HG03439 (cell line): ENCODE data around the gene MAPKAP1.

ENCODE experiments used
- ATAC-seq: cut with Tn5 transposase; IDR thresholded peaks from one replicate; pipeline ENCODE4 v1.9.1; 2021; ENCODE audit warnings: mild to moderate bottlenecking, moderate library complexity; ENCODE audit not compliant: unreplicated experiment

Gene MAPKAP1

DNA sequence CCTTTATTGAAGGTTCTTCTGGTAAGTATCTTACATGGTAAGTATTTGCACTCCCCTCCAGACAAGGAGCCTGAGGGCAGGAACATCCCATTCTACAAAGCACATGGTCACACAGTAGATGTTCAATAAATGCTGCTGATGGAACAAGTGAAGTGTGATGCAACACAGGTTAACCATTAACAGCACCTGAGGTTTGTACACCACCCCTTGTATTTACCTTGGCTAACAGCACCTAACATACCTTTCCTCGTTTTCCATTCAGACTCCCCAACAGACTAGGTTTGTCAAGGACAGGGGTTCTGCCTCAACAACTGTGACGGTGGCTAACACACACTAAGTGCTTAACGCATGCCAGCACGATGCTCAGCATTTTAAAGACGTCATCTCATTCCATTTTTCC is 213.6 kb downstream of the MAPKAP1 start:
- no peak for ATAC-seq

- ATAC-seq = no peak
These were observed 214.3 kb downstream of the MAPKAP1 start for GRCh38 chr9:125492719-125493118.

GRCh38 chr9:125487842-125488241 is 219.2 kb downstream of the MAPKAP1 start:
- no peak for ATAC-seq

DNA sequence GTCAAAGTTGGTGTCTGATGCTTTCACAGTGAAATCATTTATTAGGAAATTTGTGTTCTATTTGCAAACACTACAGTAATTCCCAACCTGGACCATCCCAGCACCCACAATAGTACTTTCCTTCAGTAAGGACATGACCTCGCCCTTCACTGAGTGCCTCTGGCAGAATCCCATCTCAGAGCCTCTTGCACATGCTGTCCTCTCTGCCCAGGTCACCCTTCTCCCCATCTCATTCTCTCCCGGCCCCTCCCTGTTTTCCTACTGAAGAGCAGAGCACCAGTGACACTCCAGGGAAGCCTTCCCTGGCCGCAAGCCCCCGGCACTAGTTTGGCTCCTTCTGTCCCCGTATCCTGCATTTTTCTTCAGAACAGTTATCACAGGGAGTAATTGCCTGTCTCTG is 220.4 kb downstream of the MAPKAP1 start:
- ATAC-seq = no peak

- ATAC-seq = no peak
These were observed 220.9 kb downstream of the MAPKAP1 start for GRCh38 chr9:125486152-125486508.

DNA sequence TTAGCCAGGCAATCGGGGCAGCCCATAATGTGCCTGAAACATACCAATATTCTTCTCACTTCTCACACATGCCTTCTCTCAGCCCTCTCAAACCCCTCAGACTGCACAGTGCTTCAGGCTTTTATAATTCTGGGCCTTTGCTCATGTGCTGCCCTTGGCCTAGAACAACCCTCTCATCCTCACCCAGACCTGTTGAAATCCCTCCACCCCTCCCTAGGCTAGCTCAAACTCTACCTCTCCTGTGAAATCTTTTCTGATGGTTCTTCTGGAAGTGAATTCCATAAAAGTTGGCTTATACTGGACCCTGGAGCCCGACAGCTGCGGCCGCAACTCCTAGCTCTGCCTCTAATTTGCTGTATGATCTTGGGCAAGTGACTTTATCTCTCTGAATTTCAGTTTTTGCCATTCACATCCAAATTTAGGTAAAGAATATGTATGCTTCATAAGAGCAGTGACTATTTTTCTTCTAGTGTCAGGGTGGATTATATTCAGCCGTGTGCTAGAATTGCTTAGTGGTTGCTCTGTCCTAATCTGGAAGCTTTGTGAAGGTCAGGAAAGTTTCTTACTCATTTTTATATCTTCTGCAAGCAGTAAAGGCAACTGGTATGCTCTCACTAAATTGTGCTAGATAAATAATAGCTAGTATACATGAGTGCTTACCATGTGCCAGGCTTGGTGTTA is 221.4 kb downstream of the MAPKAP1 start:
- ATAC-seq = no peak

- ATAC-seq = no peak
These were observed 222.4 kb downstream of the MAPKAP1 start for GRCh38 chr9:125484350-125485282.

DNA sequence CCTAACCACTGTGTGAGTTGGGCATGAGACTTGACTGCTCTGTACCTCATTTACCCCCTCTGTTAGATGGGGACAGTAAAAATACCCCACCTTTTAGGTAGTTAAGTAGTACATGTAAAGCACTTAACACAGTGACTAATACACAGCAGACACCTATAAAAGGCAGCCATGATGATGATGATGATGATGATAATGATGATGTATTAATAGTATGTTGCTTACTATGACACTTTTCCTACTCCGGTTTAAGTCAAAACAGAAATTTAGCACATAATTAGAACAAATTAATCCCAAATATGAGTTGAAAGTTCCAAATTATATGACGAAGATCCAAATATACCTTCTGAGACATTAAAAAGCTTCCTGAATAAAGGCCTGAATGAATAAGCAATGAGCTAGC is 223.3 kb downstream of the MAPKAP1 start:
- ATAC-seq = no peak

GRCh38 chr9:125479846-125480615 is 227.0 kb downstream of the MAPKAP1 start:
- ATAC-seq = no peak

DNA sequence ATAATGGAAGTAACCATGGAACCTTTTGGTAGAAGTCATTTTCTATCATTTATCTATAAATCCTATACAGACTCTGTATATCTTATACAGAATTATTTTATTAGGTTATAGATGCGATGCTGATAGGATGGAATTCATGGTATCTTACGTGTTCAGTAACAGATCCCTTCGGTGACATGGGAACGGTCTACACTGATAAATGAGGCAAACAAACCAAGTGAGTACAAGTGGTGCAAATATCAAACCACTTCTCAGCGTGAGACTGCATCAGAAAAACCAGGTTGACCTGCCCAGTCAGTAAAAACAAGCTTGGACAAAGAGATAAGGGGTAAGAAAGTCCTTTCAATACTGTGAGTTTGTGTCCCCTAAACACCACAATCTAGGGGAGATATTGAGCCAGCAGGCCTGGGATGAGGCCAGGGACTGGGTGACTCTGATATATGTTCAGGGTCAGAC is 229.9 kb downstream of the MAPKAP1 start:
- ATAC-seq = no peak

DNA sequence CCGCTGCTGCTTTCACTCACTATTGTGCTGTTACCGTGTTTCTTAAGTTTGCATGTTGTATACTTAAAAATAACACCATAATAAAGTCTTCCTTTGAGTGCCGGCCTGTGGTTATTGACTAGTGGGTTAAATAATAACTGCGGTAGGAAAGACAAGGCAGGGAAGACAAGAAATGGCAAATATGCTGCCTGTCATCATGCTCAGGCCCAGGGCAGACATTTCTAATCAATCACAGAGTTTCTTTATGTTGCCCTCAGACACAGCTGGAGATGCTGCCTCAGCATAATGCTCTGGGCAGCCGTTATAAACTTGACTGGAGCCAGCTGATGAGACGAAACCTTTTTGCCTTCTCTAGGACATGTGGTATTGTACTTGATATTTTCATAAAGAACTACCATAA is 230.4 kb downstream of the MAPKAP1 start:
- no peak for ATAC-seq

DNA sequence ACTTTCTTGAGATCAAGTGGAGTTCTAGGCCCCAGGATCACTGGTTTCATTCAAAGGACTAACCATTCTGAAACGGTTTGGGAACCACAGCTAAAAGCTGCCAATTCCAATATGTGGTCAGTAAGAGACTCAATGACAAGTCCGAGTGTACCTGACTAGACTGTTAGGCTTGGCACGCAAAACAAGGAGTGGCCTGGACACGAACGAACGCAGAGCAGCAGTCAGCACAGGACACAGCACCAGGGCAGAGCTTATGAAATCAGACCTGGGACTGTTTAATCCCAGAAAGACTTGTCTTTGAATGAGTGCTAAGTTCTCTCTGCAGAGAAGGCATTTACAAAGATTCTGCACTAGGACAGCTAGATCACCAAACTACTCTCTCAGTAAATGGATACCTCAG is 231.6 kb downstream of the MAPKAP1 start:
- no peak for ATAC-seq

- ATAC-seq = no peak
These were observed 233.9 kb downstream of the MAPKAP1 start for GRCh38 chr9:125472926-125473701.

GRCh38 chr9:125472562-125472925 is 234.5 kb downstream of the MAPKAP1 start:
- ATAC-seq = no peak

DNA sequence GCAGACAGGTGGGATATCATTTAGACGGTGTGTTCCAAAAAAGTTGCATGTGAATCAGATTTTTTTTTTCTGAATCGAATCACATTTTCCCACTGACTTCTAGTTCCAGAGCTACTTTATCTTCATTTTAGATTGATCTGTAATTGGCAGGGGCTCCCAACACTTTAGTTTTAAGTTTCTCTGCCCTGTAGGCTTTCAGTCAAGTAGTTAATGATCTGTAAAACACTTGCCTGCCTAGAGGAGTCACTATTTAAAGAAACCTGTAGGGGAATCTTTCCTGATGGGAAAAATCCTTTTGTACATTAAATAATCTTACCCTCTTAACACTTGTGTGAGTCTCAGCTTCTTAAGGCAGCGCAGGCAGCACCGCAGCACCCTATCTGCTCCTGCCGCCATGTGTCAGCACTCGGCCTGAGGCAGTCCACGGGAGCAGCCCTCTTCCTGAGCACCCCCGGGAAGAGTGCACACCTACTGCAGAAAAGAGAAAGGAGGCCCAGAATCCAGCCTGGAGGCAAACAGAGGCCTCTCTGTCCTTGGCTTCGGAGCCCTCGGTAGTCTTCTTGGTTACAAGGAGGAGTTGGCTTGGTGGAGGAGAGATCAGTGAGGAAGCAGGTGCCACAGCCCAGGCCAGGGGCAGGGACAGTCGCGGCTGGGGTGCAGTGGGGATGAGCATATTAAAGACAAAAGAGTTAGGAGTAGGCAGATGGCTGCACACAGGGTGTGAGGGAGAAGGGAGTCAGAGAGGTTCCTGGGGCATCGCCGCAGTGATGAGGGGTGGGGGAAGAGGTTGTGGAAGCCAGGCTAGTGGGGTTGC is 236.0 kb downstream of the MAPKAP1 start:
- no peak for ATAC-seq

- ATAC-seq = no peak
These were observed 236.8 kb downstream of the MAPKAP1 start for GRCh38 chr9:125470189-125470588.

GRCh38 chr9:125468646-125469045 is 238.4 kb downstream of the MAPKAP1 start:
- no peak for ATAC-seq

DNA sequence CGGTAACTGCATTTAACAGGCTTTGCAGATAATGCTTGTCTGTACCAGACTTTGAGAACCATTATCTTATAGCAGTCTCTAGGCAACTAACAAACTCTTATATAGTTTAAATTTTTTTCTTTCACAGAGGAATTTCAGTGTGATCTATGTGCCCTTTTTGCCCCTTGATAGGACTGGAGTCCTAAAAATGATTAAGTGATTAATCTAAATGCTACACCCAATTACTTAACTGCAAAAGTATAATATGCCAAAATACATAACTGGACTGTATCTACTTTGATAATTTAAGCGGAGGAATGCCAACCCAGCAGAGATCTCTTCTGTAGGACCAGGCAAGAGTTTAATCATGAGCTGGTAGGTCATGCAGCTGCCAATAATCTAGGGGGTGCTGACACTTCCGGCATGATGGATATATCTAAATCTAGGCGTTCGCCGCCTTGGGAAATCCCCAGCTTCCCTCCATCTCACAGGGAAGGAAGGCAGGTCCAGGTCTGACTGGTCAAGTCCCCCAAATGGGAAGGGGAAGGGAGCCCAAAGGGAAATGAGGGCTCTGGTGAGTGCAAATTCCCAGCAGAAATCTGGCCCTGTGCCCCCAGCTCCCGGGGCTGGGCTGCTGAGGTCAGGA is 239.8 kb downstream of the MAPKAP1 start:
- ATAC-seq = no peak

GRCh38 chr9:125466411-125466810 is 240.6 kb downstream of the MAPKAP1 start:
- no peak for ATAC-seq
